GM12891 (cell line): ENCODE data around the gene COLEC12.

ENCODE experiments used
- DNase-seq: peaks from one replicate; pipeline ENCODE4 v3.0.0; 2011; ENCODE audit warnings: low spot score; ENCODE audit not compliant: insufficient read length
- FAIRE-seq: peaks from 2 replicates; lab custom pipeline; 2011; peaks lifted over from hg19 to GRCh38; lab: Jason Lieb, UNC
- PAX5 ChIP-seq: IDR thresholded peaks from 2 replicates; pipeline ENCODE4 v1.6.1; 2011; ENCODE audit warnings: low read length, moderate library complexity, mild to moderate bottlenecking; ENCODE audit not compliant: insufficient read depth, severe bottlenecking
- POLR2A ChIP-seq: IDR thresholded peaks from 2 replicates; pipeline ENCODE4 v1.6.1; 2011; ENCODE audit warnings: low read depth, low read length, control low read depth
- POLR2AphosphoS5 ChIP-seq: IDR thresholded peaks from 2 replicates; pipeline ENCODE4 v1.6.1; 2011; ENCODE audit warnings: low read depth, low read length, control low read depth
- POU2F2 ChIP-seq: IDR thresholded peaks from 2 replicates; pipeline ENCODE4 v1.6.1; 2011; ENCODE audit warnings: low read depth, mild to moderate bottlenecking, control low read depth, low read length, moderate library complexity
- SPI1 ChIP-seq: IDR thresholded peaks from 2 replicates; pipeline ENCODE4 v1.6.1; 2011; ENCODE audit warnings: low read depth, low read length, control low read depth
- TAF1 ChIP-seq: IDR thresholded peaks from 2 replicates; pipeline ENCODE4 v1.6.1; 2011; ENCODE audit warnings: low read depth, low read length, control low read depth

COLEC12 gene

GRCh38 chr18:524466-524865 is 24.0 kb upstream of the COLEC12 start:
- no peak for DNase-seq
- no peak for FAIRE-seq

GRCh38 chr18:523561-523960 is 23.1 kb upstream of the COLEC12 start:
- TF ChIP-seq SPI1 (no peak), POLR2A (no peak), TAF1 (no peak), POLR2AphosphoS5 (no peak), POU2F2 (no peak), PAX5 (no peak)
- no peak for FAIRE-seq
- no peak for DNase-seq

More at GRCh38 chr18:524466-524865, 24.0 kb upstream of the COLEC12 start:
- TF ChIP-seq SPI1 (no peak), TAF1 (no peak), POLR2A (no peak), POU2F2 (no peak), PAX5 (no peak), POLR2AphosphoS5 (no peak)

- TF ChIP-seq PAX5 (no peak), POU2F2 (no peak), TAF1 (no peak), SPI1 (no peak), POLR2A (no peak), POLR2AphosphoS5 (no peak)
- FAIRE-seq, result no peak
- no peak for DNase-seq
These were observed 18.7 kb upstream of the COLEC12 start for GRCh38 chr18:519019-519879.

- no peak for TF ChIP-seq TAF1
- no peak for TF ChIP-seq POU2F2
- no peak for DNase-seq
- FAIRE-seq, result no peak
These were observed 17.6 kb upstream of the COLEC12 start for GRCh38 chr18:518081-518480.

GRCh38 chr18:515838-516237 is 15.3 kb upstream of the COLEC12 start:
- no peak for FAIRE-seq
- TF ChIP-seq PAX5 (no peak), POLR2AphosphoS5 (no peak), TAF1 (no peak), POU2F2 (no peak), SPI1 (no peak), POLR2A (no peak)
- no peak for DNase-seq

GRCh38 chr18:515156-515815 is 14.8 kb upstream of the COLEC12 start:
- FAIRE-seq (no peak), DNase-seq (no peak)
- TF ChIP-seq POU2F2 (no peak), POLR2A (no peak), SPI1 (no peak), PAX5 (no peak), TAF1 (no peak), POLR2AphosphoS5 (no peak)

- DNase-seq (no peak), FAIRE-seq (no peak)
- TF ChIP-seq TAF1 (no peak), PAX5 (no peak), POLR2AphosphoS5 (no peak), SPI1 (no peak), POU2F2 (no peak), POLR2A (no peak)
These were observed 13.5 kb upstream of the COLEC12 start for GRCh38 chr18:513826-514530.

GRCh38 chr18:512957-513356 is 12.5 kb upstream of the COLEC12 start:
- TF ChIP-seq PAX5 (no peak), POLR2AphosphoS5 (no peak), POLR2A (no peak), POU2F2 (no peak), SPI1 (no peak), TAF1 (no peak)
- DNase-seq (no peak), FAIRE-seq (no peak)

- no peak for TF ChIP-seq SPI1
- DNase-seq (no peak), FAIRE-seq (no peak)
These were observed 8.3 kb upstream of the COLEC12 start for GRCh38 chr18:508835-509234.

GRCh38 chr18:507636-508035 is 7.1 kb upstream of the COLEC12 start:
- no peak for DNase-seq
- TF ChIP-seq POLR2A (no peak), TAF1 (no peak), POLR2AphosphoS5 (no peak), PAX5 (no peak), SPI1 (no peak), POU2F2 (no peak)
- FAIRE-seq, result no peak
